ENCODE results near the gene DNAAF3.
"Not testable (repeated sequence)": the region's sequence is repeated elsewhere in the genome, so short reads cannot be mapped to it uniquely, and the experiment has no call there.

DNAAF3 gene

GRCh38 chr19:55158848-55159749 is 7.3 kb downstream of the DNAAF3 start:
- H3K4me3 ChIP-seq (ENCODE audit: low read depth, low read length): no peak overlapping the region
- no peak for DNase-seq (ENCODE audit: low read depth)
- no peak for TF ChIP-seq CTCF (IDR thresholded peaks at IDR 0.05; ENCODE audit: low read depth, low read length, missing control alignments)

GRCh38 chr19:55158423-55158822 is 8.0 kb downstream of the DNAAF3 start:
- no peak for TF ChIP-seq CTCF (IDR thresholded peaks at IDR 0.05; ENCODE audit: low read depth, low read length, missing control alignments)
- DNase-seq (ENCODE audit: low read depth): no peak
- H3K4me3 ChIP-seq (ENCODE audit: low read depth, low read length): no peak overlapping the region

- H3K4me3 ChIP-seq (ENCODE audit: low read depth, low read length): no peak within 1 kb of the TSS
- no peak for TF ChIP-seq CTCF (IDR thresholded peaks at IDR 0.05; ENCODE audit: low read depth, low read length, missing control alignments)
- DNase-seq (ENCODE audit: low read depth): no peak
These were observed 9.1 kb downstream of the DNAAF3 start, which contains the start of gene TNNI3 for GRCh38 chr19:55157064-55157908. TSS of gene TNNI3 (minus strand) at chr19:55157732. CDS start at chr19:55157589, 143 bp downstream.

- no peak for TF ChIP-seq CTCF (IDR thresholded peaks at IDR 0.05; ENCODE audit: low read depth, low read length, missing control alignments)
- H3K4me3 ChIP-seq (ENCODE audit: low read depth, low read length): no peak overlapping the region; the same call in 1 of the 2 replicates
- no peak for DNase-seq (ENCODE audit: low read depth)
These were observed 10.0 kb downstream of the DNAAF3 start for GRCh38 chr19:55156202-55157063.

- not testable (repeated sequence) for DNase-seq (ENCODE audit: low read depth); H3K4me3 ChIP-seq (ENCODE audit: low read depth, low read length)
These were observed 10.6 kb downstream of the DNAAF3 start for GRCh38 chr19:55155784-55156183.

- no peak for TF ChIP-seq CTCF (IDR thresholded peaks at IDR 0.05; ENCODE audit: low read depth, low read length, missing control alignments)
- H3K4me3 ChIP-seq (ENCODE audit: low read depth, low read length): no peak overlapping the region
- no peak for DNase-seq (ENCODE audit: low read depth)
These were observed 12.7 kb downstream of the DNAAF3 start for GRCh38 chr19:55153652-55154264.
